ENCODE results near the gene SCAPER. TPM values are rescaled to one million over a fixed set of nuclear protein-coding genes. Genes with fewer than 3 reads are reported as not detected.

Gene SCAPER
- total RNA-seq, 1 experiment from 2014 or later: 14.7 TPM

DNA sequence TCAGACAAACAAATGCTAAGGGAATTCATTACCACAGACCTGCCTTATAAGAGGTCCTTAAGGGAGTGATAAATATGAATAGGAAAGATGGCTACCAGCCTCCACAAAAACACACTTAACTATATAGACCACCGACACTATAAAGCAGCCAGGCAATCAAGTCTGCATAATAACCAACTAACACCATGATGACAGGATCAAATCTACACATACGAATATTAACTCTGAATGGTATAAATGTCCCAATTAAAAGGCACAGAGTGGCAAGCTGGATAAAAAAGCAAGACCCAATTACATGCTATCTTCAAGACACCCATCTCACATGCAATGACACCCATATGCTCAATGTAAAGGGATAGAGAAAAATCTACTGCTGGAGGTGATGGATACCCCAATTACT lies 221.1 kb downstream of the SCAPER start:
- no peak overlapping the region for H3K27ac ChIP-seq (ENCODE audit: low read depth, low read length)
- BruUV-seq (replicated peaks): no TSS peak
- intact Hi-C loops (cut with micrococcal nuclease): no loop called here

More for the DNA sequence above, 221.1 kb downstream of the SCAPER start:
- TF ChIP-seq SIN3A (IDR thresholded peaks at IDR 0.05; ENCODE audit: low read depth) (no peak), EZH2phosphoT487 (IDR thresholded peaks at IDR 0.05; ENCODE audit: borderline replicate concordance) (no peak), EZH2 (IDR thresholded peaks at IDR 0.05) (no peak), RAD21 (IDR thresholded peaks at IDR 0.05; ENCODE audit: low read depth) (no peak), ZNF274 (IDR thresholded peaks at IDR 0.05; ENCODE audit: low read depth, low read length) (no peak), ELF1 (IDR thresholded peaks at IDR 0.05; ENCODE audit: borderline replicate concordance, low read depth) (no peak), FOSL1 (IDR thresholded peaks at IDR 0.05; ENCODE audit: low read depth) (no peak), CEBPB (IDR thresholded peaks at IDR 0.05; ENCODE audit: low read depth) (no peak), EGR1 (IDR thresholded peaks at IDR 0.05; ENCODE audit: low read depth) (no peak), SP1 (IDR thresholded peaks at IDR 0.05; ENCODE audit: low read depth) (no peak), ZFX (IDR thresholded peaks at IDR 0.05) (no peak), JUND (IDR thresholded peaks at IDR 0.05) (no peak), SRF (IDR thresholded peaks at IDR 0.05; ENCODE audit: low read depth) (no peak), POLR2A (IDR thresholded peaks at IDR 0.05; ENCODE audit: borderline replicate concordance, extremely low read depth, insufficient read depth, insufficient read length) (no peak), TCF7L2 (IDR thresholded peaks at IDR 0.05; ENCODE audit: borderline replicate concordance, extremely low read depth, insufficient read depth, insufficient read length) (no peak)
- TF ChIP-seq, protein P1, sequence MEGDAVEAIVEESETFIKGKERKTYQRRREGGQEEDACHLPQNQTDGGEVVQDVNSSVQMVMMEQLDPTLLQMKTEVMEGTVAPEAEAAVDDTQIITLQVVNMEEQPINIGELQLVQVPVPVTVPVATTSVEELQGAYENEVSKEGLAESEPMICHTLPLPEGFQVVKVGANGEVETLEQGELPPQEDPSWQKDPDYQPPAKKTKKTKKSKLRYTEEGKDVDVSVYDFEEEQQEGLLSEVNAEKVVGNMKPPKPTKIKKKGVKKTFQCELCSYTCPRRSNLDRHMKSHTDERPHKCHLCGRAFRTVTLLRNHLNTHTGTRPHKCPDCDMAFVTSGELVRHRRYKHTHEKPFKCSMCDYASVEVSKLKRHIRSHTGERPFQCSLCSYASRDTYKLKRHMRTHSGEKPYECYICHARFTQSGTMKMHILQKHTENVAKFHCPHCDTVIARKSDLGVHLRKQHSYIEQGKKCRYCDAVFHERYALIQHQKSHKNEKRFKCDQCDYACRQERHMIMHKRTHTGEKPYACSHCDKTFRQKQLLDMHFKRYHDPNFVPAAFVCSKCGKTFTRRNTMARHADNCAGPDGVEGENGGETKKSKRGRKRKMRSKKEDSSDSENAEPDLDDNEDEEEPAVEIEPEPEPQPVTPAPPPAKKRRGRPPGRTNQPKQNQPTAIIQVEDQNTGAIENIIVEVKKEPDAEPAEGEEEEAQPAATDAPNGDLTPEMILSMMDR (IDR thresholded peaks at IDR 0.05 in 2 of 3, conservative IDR thresholded peaks at IDR 0.05 in 1 of 3; ENCODE audit: borderline replicate concordance in 1 of 3, insufficient read depth in 1 of 3, low read depth in 2 of 3, low read length in 2 of 3): no peak
- TF ChIP-seq, protein P2, sequence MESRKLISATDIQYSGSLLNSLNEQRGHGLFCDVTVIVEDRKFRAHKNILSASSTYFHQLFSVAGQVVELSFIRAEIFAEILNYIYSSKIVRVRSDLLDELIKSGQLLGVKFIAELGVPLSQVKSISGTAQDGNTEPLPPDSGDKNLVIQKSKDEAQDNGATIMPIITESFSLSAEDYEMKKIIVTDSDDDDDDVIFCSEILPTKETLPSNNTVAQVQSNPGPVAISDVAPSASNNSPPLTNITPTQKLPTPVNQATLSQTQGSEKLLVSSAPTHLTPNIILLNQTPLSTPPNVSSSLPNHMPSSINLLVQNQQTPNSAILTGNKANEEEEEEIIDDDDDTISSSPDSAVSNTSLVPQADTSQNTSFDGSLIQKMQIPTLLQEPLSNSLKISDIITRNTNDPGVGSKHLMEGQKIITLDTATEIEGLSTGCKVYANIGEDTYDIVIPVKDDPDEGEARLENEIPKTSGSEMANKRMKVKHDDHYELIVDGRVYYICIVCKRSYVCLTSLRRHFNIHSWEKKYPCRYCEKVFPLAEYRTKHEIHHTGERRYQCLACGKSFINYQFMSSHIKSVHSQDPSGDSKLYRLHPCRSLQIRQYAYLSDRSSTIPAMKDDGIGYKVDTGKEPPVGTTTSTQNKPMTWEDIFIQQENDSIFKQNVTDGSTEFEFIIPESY (IDR thresholded peaks at IDR 0.05; ENCODE audit: extremely low read depth, insufficient replicate concordance, low read length): no peak
- TF ChIP-seq, protein P3, sequence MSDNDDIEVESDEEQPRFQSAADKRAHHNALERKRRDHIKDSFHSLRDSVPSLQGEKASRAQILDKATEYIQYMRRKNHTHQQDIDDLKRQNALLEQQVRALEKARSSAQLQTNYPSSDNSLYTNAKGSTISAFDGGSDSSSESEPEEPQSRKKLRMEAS (IDR thresholded peaks at IDR 0.05): no peak
- TF ChIP-seq, protein P4, sequence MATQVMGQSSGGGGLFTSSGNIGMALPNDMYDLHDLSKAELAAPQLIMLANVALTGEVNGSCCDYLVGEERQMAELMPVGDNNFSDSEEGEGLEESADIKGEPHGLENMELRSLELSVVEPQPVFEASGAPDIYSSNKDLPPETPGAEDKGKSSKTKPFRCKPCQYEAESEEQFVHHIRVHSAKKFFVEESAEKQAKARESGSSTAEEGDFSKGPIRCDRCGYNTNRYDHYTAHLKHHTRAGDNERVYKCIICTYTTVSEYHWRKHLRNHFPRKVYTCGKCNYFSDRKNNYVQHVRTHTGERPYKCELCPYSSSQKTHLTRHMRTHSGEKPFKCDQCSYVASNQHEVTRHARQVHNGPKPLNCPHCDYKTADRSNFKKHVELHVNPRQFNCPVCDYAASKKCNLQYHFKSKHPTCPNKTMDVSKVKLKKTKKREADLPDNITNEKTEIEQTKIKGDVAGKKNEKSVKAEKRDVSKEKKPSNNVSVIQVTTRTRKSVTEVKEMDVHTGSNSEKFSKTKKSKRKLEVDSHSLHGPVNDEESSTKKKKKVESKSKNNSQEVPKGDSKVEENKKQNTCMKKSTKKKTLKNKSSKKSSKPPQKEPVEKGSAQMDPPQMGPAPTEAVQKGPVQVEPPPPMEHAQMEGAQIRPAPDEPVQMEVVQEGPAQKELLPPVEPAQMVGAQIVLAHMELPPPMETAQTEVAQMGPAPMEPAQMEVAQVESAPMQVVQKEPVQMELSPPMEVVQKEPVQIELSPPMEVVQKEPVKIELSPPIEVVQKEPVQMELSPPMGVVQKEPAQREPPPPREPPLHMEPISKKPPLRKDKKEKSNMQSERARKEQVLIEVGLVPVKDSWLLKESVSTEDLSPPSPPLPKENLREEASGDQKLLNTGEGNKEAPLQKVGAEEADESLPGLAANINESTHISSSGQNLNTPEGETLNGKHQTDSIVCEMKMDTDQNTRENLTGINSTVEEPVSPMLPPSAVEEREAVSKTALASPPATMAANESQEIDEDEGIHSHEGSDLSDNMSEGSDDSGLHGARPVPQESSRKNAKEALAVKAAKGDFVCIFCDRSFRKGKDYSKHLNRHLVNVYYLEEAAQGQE (IDR thresholded peaks at IDR 0.05; ENCODE audit: low read depth): no peak
- Histone ChIP-seq H4K20me1 (ENCODE audit: insufficient read depth) (no peaks in the 10 kb centered on the region), H3K36me3 (ENCODE audit: control insufficient read depth in 1 of 2, insufficient read depth in 2 of 2, low read length in 2 of 2) (no peaks in the 10 kb centered on the region), H3K4me1 (ENCODE audit: control insufficient read depth in 1 of 2, insufficient read depth in 2 of 2, low read length in 2 of 2) (no peaks in the 10 kb centered on the region), H3K9me2 (ENCODE audit: insufficient read depth) (no peaks in the 10 kb centered on the region), H3K27me3 (ENCODE audit: insufficient read depth, low read length) (no peaks in the 10 kb centered on the region), H3K4me3 (replicated peaks in 1 of 2; ENCODE audit: low read depth in 1 of 2, low read length in 2 of 2) (no peak overlapping the region), H3K4me2 (ENCODE audit: low read length) (no peak overlapping the region), H2AFZ (ENCODE audit: low read depth, low read length, poor library complexity, severe bottlenecking) (no peak overlapping the region), H3K79me2 (ENCODE audit: insufficient read depth, low read length) (no peaks in the 10 kb centered on the region), H3K9me3 (ENCODE audit: control insufficient read depth in 1 of 2, insufficient read depth in 1 of 2, low read depth in 1 of 2, low read length in 2 of 2) (no peaks in the 10 kb centered on the region), H3K9ac (ENCODE audit: low read length) (no peak overlapping the region)
- CTCF ChIA-PET: no interaction called here
- ATAC-seq (no peak), DNase-seq (ENCODE audit: low read depth, low spot score) (no peak)
- RAD21 ChIA-PET (ENCODE audit: low non-redundant PET in 1 of 2, low total read pairs in 2 of 2, uncharacterized antibody in 2 of 2, unreplicated experiment in 2 of 2): no interaction called here
- POLR2A ChIA-PET: no interaction called here

Data from HCT116 (cell line).